Type B pancreatic cell (in vitro differentiated cells): ENCODE data around the gene ITPR2. TPM values are rescaled to one million over a fixed set of nuclear protein-coding genes. Genes with fewer than 3 reads are reported as not detected.

Experiments
- DNase-seq: peaks from one replicate; pipeline ENCODE4 v3.0.0; 2021; ENCODE audit warnings: mixed read lengths; ENCODE audit not compliant: unreplicated experiment; ENCODE audit errors: extremely low spot score
- H3K27ac Mint-ChIP-seq: 2 replicates; pipeline ENCODE4 v1.8.0; 2021; ENCODE audit warnings: mild to moderate bottlenecking, mixed read lengths
- H3K27me3 Mint-ChIP-seq: 2 replicates; pipeline ENCODE4 v1.8.0; 2021; ENCODE audit warnings: mixed read lengths
- H3K36me3 Mint-ChIP-seq: 2 replicates; pipeline ENCODE4 v1.8.0; 2021; ENCODE audit warnings: mixed read lengths
- H3K4me1 Mint-ChIP-seq: one replicate; pipeline ENCODE4 v1.8.0; 2021; ENCODE audit warnings: mixed read lengths; ENCODE audit not compliant: unreplicated experiment
- H3K4me3 Mint-ChIP-seq: 2 replicates; pipeline ENCODE4 v1.8.0; 2021; ENCODE audit warnings: mild to moderate bottlenecking, mixed read lengths
- H3K9me3 Mint-ChIP-seq: 2 replicates; pipeline ENCODE4 v1.8.0; 2021; ENCODE audit warnings: mixed read lengths
- CTCF ChIP-seq: fragments of 200-600 bp; sonication (generic); conservative IDR thresholded peaks from 2 replicates; pipeline ENCODE4 v1.5.0; 2021; ENCODE audit warnings: antibody characterized with exemption, mild to moderate bottlenecking
- total RNA-seq: library from RNA; stranded (reverse); gene quantifications from 2 replicates; pipeline ENCODE4 v1.2.1, GENCODE V29; 2021; ENCODE audit warnings: low replicate concordance

Gene ITPR2
- total RNA-seq, 1 donor from 2014 or later: 33.7 TPM

GRCh38 chr12:26750531-26751175 lies 82.3 kb downstream of the ITPR2 start:
- no peak overlapping the region for H3K27ac Mint-ChIP-seq
- H3K4me3 Mint-ChIP-seq: no peak overlapping the region
- H3K36me3 Mint-ChIP-seq: peaks cover 39% of the 10 kb centered on the region
- H3K4me1 Mint-ChIP-seq: peaks cover 9% of the 10 kb centered on the region
- H3K9me3 Mint-ChIP-seq: peaks cover 9% of the 10 kb centered on the region
- no peaks in the 10 kb centered on the region for H3K27me3 Mint-ChIP-seq
- TF ChIP-seq CTCF: no peak
- no peak for DNase-seq

GRCh38 chr12:26749781-26750180 lies 83.2 kb downstream of the ITPR2 start:
- Mint-ChIP-seq H3K4me1 (peaks cover 15% of the 10 kb centered on the region), H3K36me3 (peaks cover 39% of the 10 kb centered on the region), H3K27ac (peak overlapping the region; percentile 23), H3K4me3 (no peak overlapping the region), H3K27me3 (no peaks in the 10 kb centered on the region), H3K9me3 (peaks cover 9% of the 10 kb centered on the region)
- no peak for DNase-seq
- TF ChIP-seq CTCF: no peak

- DNase-seq: no peak
- H3K27ac Mint-ChIP-seq: peak overlapping the region; percentile 64
- H3K9me3 Mint-ChIP-seq: peaks cover 9% of the 10 kb centered on the region
- no peak for TF ChIP-seq CTCF
- peaks cover 15% of the 10 kb centered on the region for H3K4me1 Mint-ChIP-seq
- peaks cover 37% of the 10 kb centered on the region for H3K36me3 Mint-ChIP-seq
- H3K4me3 Mint-ChIP-seq: peak overlapping the region; percentile 64
- H3K27me3 Mint-ChIP-seq: no peaks in the 10 kb centered on the region
Measured at GRCh38 chr12:26748741-26749431, 84.1 kb downstream of the ITPR2 start.

- Mint-ChIP-seq H3K4me1 (peaks cover 15% of the 10 kb centered on the region), H3K36me3 (peaks cover 33% of the 10 kb centered on the region), H3K9me3 (peaks cover 6% of the 10 kb centered on the region), H3K27ac (peak overlapping the region; percentile 64), H3K27me3 (no peaks in the 10 kb centered on the region), H3K4me3 (peak overlapping the region; percentile 64)
- TF ChIP-seq CTCF: no peak
- no peak for DNase-seq
Measured at GRCh38 chr12:26748412-26748740, 84.6 kb downstream of the ITPR2 start.

GRCh38 chr12:26746121-26746714 lies 86.8 kb downstream of the ITPR2 start:
- H3K27ac Mint-ChIP-seq: peak overlapping the region; percentile 6

More at GRCh38 chr12:26746121-26746714, 86.8 kb downstream of the ITPR2 start:
- peaks cover 19% of the 10 kb centered on the region for H3K4me1 Mint-ChIP-seq
- no peak overlapping the region for H3K4me3 Mint-ChIP-seq
- H3K9me3 Mint-ChIP-seq: peaks cover 4% of the 10 kb centered on the region
- peaks cover 26% of the 10 kb centered on the region for H3K36me3 Mint-ChIP-seq
- no peak for DNase-seq
- no peaks in the 10 kb centered on the region for H3K27me3 Mint-ChIP-seq
- TF ChIP-seq CTCF: no peak
